Activated CD4-positive, alpha-beta memory T cell treated with anti-CD3 and anti-CD28 coated beads for 36 hours (primary cell): Measurements from ENCODE around the gene CCDC85C. TPM values are rescaled to one million over a fixed set of nuclear protein-coding genes. Genes with fewer than 3 reads are reported as not detected.

Source experiments
- CTCF ChIA-PET: fragments of 350-600 bp; sonication (Branson Sonifier 250); formaldehyde crosslinking; loops from one replicate; lab custom pipeline; 2021; ENCODE audit warnings: antibody characterized with exemption, inconsistent platforms; lab: Charles Lee
- POLR2A ChIA-PET: fragments of 350-600 bp; sonication (Branson Sonifier 250); formaldehyde crosslinking; loops from one replicate; lab custom pipeline; 2021; ENCODE audit warnings: antibody characterized with exemption; lab: Charles Lee
- DNase-seq: peaks from one replicate; pipeline ENCODE4 v3.0.0-alpha.2; 2020
- H3K27ac Mint-ChIP-seq: one replicate; pipeline ENCODE4 v1.8.0; 2021; ENCODE audit warnings: mixed read lengths
- H3K27me3 Mint-ChIP-seq: one replicate; pipeline ENCODE4 v1.8.0; 2021; ENCODE audit warnings: mixed read lengths
- H3K36me3 Mint-ChIP-seq: one replicate; pipeline ENCODE4 v1.8.0; 2021; ENCODE audit warnings: mixed read lengths
- H3K4me1 Mint-ChIP-seq: one replicate; pipeline ENCODE4 v1.8.0; 2021; ENCODE audit warnings: low read depth, mixed read lengths
- H3K4me3 Mint-ChIP-seq: one replicate; pipeline ENCODE4 v1.8.0; 2021; ENCODE audit warnings: mild to moderate bottlenecking, mixed read lengths
- H3K9me3 Mint-ChIP-seq: one replicate; pipeline ENCODE4 v1.8.0; 2021; ENCODE audit warnings: mixed read lengths
- intact Hi-C: fragments of 100-400 bp; cut with micrococcal nuclease; formaldehyde crosslinking; loops from one replicate; pipeline ENCODE4 v1.15.1; 2023
- total RNA-seq, 2 experiments: library from RNA; stranded (reverse); gene quantifications; one replicate each; pipeline ENCODE4 v1.2.3, GENCODE V29; 2021

CCDC85C gene
- total RNA-seq, 2 experiments from 2014 or later: 10.7 to 12.3 TPM

DNA sequence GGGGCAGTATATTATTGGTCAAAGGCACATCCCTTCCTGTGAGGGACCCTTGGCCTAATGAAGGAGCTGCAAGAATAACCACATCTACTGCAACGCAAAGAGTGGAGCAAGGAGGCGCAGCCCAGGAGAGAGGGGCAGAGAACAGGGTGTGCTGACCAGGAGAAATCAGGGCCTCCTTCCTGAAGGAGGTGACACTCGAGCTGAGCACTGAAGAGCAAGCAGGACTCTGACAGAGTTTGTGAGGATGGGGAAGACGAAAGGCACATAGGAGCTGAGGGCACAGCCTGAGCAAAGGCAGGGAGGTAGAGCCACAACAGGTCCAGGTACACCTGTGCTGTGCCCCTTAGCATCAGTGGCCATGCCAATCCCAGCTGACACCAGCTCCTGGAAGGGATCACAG lies 60.6 kb downstream of the CCDC85C start:
- no peak overlapping the region for H3K4me3 Mint-ChIP-seq
- H3K36me3 Mint-ChIP-seq: no peaks in the 10 kb centered on the region
- intact Hi-C loops: no loop called here
- no peak for DNase-seq
- no peaks in the 10 kb centered on the region for H3K27me3 Mint-ChIP-seq
- H3K4me1 Mint-ChIP-seq: peaks cover 6% of the 10 kb centered on the region
- POLR2A ChIA-PET: no interaction called here
- CTCF ChIA-PET: no interaction called here
- no peaks in the 10 kb centered on the region for H3K9me3 Mint-ChIP-seq
- H3K27ac Mint-ChIP-seq: no peak overlapping the region

DNA sequence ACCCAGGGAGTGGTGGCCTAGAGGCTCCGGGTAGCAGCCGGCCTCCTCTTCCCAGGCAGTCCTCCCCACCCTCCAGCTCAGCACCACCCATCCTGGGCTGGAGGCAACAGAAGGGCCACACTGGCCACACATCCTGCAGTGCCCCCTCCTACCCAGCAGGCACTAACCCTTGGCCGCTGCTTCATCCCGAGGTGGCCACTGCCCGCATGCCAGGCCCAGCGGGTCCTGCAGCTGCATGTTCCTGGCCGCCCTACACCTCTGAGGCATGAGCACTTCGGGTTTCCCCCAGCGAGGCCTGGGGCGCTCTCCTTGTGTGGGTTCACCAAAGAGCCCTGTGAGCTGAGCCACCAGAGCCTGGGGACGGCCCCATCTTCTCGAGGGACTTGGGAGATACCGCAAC lies 61.4 kb downstream of the CCDC85C start:
- H3K4me1 Mint-ChIP-seq: peaks cover 6% of the 10 kb centered on the region
- H3K36me3 Mint-ChIP-seq: no peaks in the 10 kb centered on the region
- H3K9me3 Mint-ChIP-seq: no peaks in the 10 kb centered on the region
- no peaks in the 10 kb centered on the region for H3K27me3 Mint-ChIP-seq
- no peak overlapping the region for H3K27ac Mint-ChIP-seq
- ChIA-PET CTCF (no interaction called here), POLR2A (no interaction called here)
- H3K4me3 Mint-ChIP-seq: no peak overlapping the region
- intact Hi-C loops: no loop called here
- no peak for DNase-seq

DNA sequence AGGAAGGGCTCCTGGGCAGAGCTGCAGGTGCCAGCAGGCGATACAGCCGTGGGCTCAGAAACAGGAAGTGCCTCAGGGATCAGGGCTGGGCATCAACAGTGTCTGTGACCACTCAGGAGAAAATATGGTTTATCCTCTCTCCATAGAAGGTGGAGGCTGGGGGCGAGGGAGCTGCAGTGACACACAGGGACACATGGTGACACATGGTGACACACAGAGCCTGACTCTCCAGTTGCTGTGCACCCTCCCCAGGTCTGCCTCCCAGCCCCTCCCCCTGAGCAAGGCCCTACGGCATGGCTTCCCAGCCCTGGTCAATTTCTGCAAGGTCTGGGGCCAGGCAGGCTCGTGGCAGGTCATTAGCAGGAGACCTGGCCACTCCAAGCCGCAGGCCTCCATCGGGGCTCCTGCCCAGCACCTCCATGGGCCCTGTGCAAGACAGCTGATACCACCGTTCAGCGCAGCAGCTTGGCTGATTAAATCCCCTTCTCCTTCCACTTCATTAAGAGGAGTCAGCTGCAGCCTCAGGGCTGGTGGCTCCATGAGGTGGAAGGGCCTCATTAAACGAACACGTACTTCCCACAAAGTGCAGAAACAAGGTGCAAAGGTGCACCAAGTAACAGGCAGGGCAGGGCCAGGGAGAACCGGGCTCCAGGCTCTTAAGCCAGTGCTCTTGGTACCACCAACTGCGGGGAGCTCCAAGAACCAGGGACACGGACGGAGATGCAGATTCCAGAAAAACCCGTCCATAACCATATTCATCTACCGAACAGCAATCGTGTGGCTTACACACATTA lies 62.1 kb downstream of the CCDC85C start:
- CTCF ChIA-PET: no interaction called here
- peak; percentile 18 for DNase-seq
- no peaks in the 10 kb centered on the region for H3K9me3 Mint-ChIP-seq
- no peaks in the 10 kb centered on the region for H3K36me3 Mint-ChIP-seq
- intact Hi-C loops: no loop called here
- POLR2A ChIA-PET: no interaction called here
- no peak overlapping the region for H3K27ac Mint-ChIP-seq
- H3K27me3 Mint-ChIP-seq: no peaks in the 10 kb centered on the region
- no peak overlapping the region for H3K4me3 Mint-ChIP-seq
- peaks cover 6% of the 10 kb centered on the region for H3K4me1 Mint-ChIP-seq

GRCh38 chr14:99541211-99541610 lies 62.8 kb downstream of the CCDC85C start:
- Mint-ChIP-seq H3K27me3 (no peaks in the 10 kb centered on the region), H3K27ac (no peak overlapping the region), H3K36me3 (no peaks in the 10 kb centered on the region), H3K4me3 (no peak overlapping the region), H3K4me1 (peaks cover 6% of the 10 kb centered on the region), H3K9me3 (no peaks in the 10 kb centered on the region)
- ChIA-PET CTCF (no interaction called here), POLR2A (no interaction called here)
- intact Hi-C loops: no loop called here
- DNase-seq: no peak

DNA sequence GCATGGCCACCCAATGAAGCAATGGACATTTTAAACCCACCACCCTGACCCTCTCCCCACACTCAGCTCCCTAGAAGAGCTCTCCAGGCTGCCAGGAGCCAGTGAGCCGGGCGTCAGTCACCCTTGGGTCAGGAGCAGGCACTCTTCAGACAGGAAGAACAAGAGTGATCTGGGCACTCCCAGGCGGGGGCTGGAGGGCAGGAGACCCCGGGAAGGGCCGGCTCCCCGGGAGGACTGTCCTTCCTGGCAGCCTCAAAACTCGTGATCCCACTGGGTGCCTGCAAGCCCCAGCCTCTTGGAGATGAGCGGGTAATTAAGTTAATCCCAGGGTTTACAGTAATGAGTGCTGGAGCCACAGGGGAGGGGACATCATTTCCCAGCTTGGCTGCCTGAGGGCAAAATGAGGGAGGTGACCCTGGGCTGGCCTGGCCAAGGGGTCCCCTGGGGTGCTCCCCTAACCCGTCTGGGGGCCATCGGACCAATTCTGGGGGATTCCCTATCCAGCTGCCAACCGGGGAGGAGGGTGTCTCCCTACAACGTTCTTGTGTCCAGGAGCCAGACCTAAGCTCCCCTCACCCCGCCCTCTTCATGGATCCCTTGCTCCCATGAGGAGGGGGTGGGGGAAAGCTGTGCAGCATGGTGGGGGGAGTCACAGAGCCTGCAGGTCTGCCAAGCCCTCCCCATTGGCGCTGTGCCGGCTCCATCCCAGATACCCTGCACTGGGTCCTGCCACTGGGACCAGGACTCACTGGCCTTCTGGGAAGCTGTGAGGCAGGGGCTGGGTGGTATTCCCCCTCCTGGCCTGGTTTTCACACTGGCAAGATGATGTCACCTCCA lies 63.6 kb downstream of the CCDC85C start:
- Mint-ChIP-seq H3K9me3 (no peaks in the 10 kb centered on the region), H3K27me3 (no peaks in the 10 kb centered on the region), H3K27ac (no peak overlapping the region), H3K4me3 (no peak overlapping the region), H3K36me3 (no peaks in the 10 kb centered on the region), H3K4me1 (peaks cover 6% of the 10 kb centered on the region)
- ChIA-PET POLR2A (no interaction called here), CTCF (no interaction called here)
- intact Hi-C loops: no loop called here
- no peak for DNase-seq

DNA sequence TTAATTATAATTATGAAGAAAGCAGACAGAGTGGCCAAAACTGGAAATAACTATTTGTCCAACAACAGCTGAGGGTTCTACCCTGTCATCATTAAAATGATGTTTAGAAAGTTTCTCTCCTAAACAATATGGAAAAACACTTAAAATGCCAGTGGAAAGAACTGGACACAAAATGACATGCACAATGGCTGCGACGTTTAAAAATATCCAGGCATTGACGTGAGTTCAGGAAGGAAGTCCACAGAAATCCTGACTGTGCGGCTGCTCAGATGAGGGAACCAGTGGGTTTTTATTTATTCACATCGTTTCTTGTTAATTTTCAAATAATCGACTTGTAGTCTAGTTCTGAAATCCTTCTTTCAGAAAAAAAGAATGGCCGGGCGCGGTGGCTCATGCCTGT lies 64.5 kb downstream of the CCDC85C start:
- Mint-ChIP-seq H3K27ac (no peak overlapping the region), H3K4me3 (no peak overlapping the region), H3K36me3 (no peaks in the 10 kb centered on the region), H3K27me3 (no peaks in the 10 kb centered on the region), H3K9me3 (no peaks in the 10 kb centered on the region), H3K4me1 (peaks cover 6% of the 10 kb centered on the region)
- no peak for DNase-seq
- ChIA-PET POLR2A (no interaction called here), CTCF (no interaction called here)
- intact Hi-C loops: no loop called here

DNA sequence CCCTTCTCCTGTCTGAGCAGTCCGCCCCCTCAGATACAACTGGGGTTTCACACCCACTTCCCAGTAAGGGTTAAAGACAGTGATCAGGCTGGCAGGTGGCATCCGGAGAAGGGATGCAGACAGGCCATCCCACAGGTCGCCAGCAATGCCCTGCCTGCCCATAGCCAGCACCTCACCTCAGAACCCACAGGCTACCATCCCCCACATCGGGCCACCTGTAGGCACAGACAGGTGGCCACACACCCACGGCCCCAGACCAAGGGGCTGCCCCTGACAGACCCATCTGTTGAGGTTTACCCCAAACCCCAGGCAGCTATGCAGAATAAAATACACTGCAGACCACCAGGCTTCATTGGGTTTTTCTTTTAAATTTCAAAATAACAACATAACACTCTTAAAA lies 65.3 kb downstream of the CCDC85C start:
- ChIA-PET CTCF (interaction anchor here (0.9 kb wide), 1 partner anchor 11 kb away, joined by 3 read pairs; no protein-coding TSS in a partner anchor), POLR2A (no interaction called here)
- Mint-ChIP-seq H3K27me3 (no peaks in the 10 kb centered on the region), H3K4me1 (peaks cover 6% of the 10 kb centered on the region), H3K9me3 (no peaks in the 10 kb centered on the region), H3K27ac (no peak overlapping the region), H3K36me3 (no peaks in the 10 kb centered on the region), H3K4me3 (no peak overlapping the region)
- DNase-seq: no peak
- intact Hi-C loops: no loop called here

DNA sequence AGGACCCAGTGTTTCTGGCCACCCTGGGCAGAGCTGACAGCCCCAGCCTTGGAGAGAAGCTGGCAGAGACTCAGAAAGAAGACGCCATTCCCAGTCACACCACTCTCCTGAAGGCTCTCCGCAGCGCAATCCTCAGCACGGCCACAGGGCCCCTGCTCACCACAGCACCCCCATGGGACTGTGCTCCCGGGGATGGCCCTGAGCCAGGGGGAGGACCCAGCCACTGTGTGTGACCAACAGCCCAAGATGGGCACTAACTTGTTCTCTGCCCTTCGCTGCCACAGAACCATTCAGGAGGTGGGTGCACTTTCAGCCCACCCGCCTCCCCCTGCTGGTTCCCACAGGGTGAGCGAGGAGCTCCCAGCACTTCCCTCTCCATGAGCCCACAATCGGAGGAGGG lies 65.7 kb downstream of the CCDC85C start:
- H3K4me1 Mint-ChIP-seq: peaks cover 6% of the 10 kb centered on the region
- H3K4me3 Mint-ChIP-seq: no peak overlapping the region
- no peaks in the 10 kb centered on the region for H3K27me3 Mint-ChIP-seq
- H3K27ac Mint-ChIP-seq: no peak overlapping the region
- intact Hi-C loops: no loop called here
- POLR2A ChIA-PET: no interaction called here
- no peak for DNase-seq
- H3K36me3 Mint-ChIP-seq: no peaks in the 10 kb centered on the region
- CTCF ChIA-PET: interaction anchor here (0.9 kb wide), 1 partner anchor 11 kb away, joined by 3 read pairs; no protein-coding TSS in a partner anchor
- H3K9me3 Mint-ChIP-seq: no peaks in the 10 kb centered on the region

DNA sequence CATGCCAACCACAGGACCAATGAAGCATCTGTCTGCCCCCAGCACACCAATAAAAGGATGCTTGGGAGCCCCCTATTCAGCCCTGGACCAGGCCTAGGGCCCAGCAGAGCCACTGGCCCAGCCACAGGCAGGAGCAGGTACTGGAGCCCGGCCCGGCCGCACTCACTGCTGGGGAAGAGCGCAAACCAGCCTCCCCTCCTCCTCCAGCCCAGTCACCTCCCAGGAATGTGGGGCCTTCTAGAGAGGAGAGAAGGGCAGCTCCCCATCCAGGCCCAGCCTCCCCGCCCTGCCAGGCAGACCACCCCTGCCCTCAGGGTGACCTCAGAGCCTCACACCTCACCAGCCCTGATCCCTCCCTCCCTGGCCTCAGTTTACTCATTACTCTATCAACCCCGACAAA lies 66.6 kb downstream of the CCDC85C start:
- H3K36me3 Mint-ChIP-seq: no peaks in the 10 kb centered on the region
- CTCF ChIA-PET: no interaction called here
- intact Hi-C loops: no loop called here
- DNase-seq: no peak
- no peak overlapping the region for H3K4me3 Mint-ChIP-seq
- H3K27me3 Mint-ChIP-seq: no peaks in the 10 kb centered on the region
- POLR2A ChIA-PET: no interaction called here
- no peak overlapping the region for H3K27ac Mint-ChIP-seq
- H3K4me1 Mint-ChIP-seq: peaks cover 6% of the 10 kb centered on the region
- no peaks in the 10 kb centered on the region for H3K9me3 Mint-ChIP-seq

- H3K9me3 Mint-ChIP-seq: no peaks in the 10 kb centered on the region
- POLR2A ChIA-PET: no interaction called here
- H3K27ac Mint-ChIP-seq: no peak overlapping the region
- peaks cover 2% of the 10 kb centered on the region for H3K4me1 Mint-ChIP-seq
- DNase-seq: no peak
- no peak overlapping the region for H3K4me3 Mint-ChIP-seq
- H3K36me3 Mint-ChIP-seq: no peaks in the 10 kb centered on the region
- CTCF ChIA-PET: no interaction called here
- no peaks in the 10 kb centered on the region for H3K27me3 Mint-ChIP-seq
- intact Hi-C loops: no loop called here
These were observed 67.9 kb downstream of the CCDC85C start for GRCh38 chr14:99535908-99536778.

- ChIA-PET POLR2A (no interaction called here), CTCF (no interaction called here)
- H3K4me1 Mint-ChIP-seq: no peaks in the 10 kb centered on the region
These were observed 68.6 kb downstream of the CCDC85C start for GRCh38 chr14:99535448-99535847.

DNA sequence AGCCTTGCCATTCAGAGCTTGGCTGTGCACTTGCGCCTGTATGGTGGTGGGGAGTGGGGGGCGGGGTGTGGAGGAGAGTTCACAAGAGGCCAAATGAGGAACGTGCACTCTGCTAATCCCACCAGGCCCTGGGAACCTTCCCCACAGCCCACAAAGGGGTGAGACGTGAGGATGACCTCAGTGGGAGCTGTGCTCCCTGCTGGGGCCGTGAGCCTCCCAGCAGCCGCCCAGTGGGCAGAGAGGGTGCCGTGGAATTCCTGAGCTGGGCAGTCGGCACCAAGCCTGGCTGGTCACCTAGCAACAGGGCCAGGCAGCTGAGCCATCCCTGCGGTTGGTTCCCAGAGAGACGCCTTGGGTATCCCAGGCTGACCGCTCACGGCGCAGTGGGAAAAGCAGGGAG lies 69.1 kb downstream of the CCDC85C start:
- Mint-ChIP-seq H3K36me3 (no peaks in the 10 kb centered on the region), H3K27me3 (no peaks in the 10 kb centered on the region), H3K27ac (no peak overlapping the region), H3K9me3 (no peaks in the 10 kb centered on the region), H3K4me1 (no peaks in the 10 kb centered on the region), H3K4me3 (no peak overlapping the region)
- ChIA-PET POLR2A (no interaction called here), CTCF (interaction anchor here (1.0 kb wide), 1 partner anchor 93 kb away, joined by 4 read pairs; no protein-coding TSS in a partner anchor)
- no peak for DNase-seq
- intact Hi-C loops: no loop called here

More at GRCh38 chr14:99535448-99535847, 68.6 kb downstream of the CCDC85C start:
- intact Hi-C loops: no loop called here
- no peaks in the 10 kb centered on the region for H3K27me3 Mint-ChIP-seq
- no peak overlapping the region for H3K4me3 Mint-ChIP-seq
- no peak for DNase-seq
- H3K27ac Mint-ChIP-seq: no peak overlapping the region
- H3K9me3 Mint-ChIP-seq: no peaks in the 10 kb centered on the region
- H3K36me3 Mint-ChIP-seq: no peaks in the 10 kb centered on the region
